GM20431 (cell line): ENCODE measurements around the gene RBP5.

Experiments
- in situ Hi-C: fragments of 300-500 bp; cut with MseI, MboI; formaldehyde crosslinking; loops from one replicate; pipeline ENCODE4 v1.15.0; 2020; ENCODE audit warnings: low sequenced_read_pairs; ENCODE audit not compliant: unreplicated experiment

RBP5 gene

DNA sequence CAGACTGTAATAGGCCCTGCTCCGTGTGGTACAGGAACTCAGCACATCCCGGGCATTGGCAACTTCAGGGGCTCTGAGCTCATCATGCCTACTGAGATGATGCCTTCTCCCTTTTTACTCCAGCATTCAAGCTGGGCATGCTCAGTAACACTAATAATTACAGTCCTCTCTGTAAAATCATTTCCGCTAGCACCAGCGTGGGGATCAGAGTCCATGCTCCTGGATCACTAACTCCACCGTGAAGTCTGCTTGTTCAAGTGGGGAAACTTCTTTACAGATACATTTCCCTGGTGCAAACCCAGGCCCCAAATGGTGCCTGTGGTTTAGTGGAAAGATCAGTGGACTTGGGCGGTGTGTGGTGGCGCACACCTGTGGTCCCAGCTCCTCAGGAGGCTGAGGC, 18.2 kb upstream of the RBP5 start:
- in situ Hi-C loops = no loop called here

DNA sequence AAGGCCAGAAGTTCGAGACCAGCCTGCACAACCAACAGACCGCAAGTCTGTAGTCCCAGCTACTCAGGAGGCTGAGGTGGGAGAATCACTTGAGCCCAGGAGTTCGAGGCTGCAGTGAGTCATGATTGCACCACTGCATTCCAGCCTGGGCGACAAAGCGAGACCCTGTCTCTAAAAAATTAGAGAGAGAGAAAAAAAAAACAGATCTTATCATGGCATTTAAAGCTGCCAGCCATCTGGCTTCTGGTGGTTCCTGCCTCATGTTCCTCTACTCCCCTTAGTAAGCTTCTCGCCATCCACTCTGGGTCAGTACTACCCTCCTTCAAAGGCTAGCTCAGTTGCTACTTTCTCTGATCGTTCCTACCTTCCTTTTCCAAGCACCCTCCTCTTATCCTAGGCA, 17.5 kb upstream of the RBP5 start:
- in situ Hi-C loops = no loop called here

GRCh38 chr12:7145671-7146070, 17.0 kb upstream of the RBP5 start:
- in situ Hi-C loops = no loop called here

GRCh38 chr12:7144414-7145120, 15.9 kb upstream of the RBP5 start:
- in situ Hi-C loops = no loop called here

DNA sequence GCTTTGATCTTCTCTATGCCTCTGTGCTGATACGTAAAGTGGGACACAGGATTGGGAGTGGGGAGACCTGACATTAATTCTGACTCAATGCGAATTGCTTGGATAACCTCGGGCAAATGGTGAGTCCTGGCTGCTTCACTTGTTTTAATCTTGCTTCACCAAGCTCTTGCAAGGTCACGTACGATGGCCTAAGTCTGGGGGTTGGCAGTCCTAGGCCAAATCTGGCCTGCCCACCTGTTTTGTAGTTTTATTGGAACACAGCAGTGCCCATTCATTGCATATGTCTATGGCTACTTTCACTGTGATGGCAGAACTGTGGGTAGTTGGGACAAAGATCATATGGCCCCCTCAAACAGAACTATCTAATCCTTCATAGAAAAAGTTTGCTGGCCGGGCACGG, 14.9 kb upstream of the RBP5 start:
- in situ Hi-C loops = no loop called here

GRCh38 chr12:7142809-7143465, 14.2 kb upstream of the RBP5 start:
- in situ Hi-C loops = no loop called here

GRCh38 chr12:7142056-7142644, 13.5 kb upstream of the RBP5 start:
- in situ Hi-C loops = no loop called here

DNA sequence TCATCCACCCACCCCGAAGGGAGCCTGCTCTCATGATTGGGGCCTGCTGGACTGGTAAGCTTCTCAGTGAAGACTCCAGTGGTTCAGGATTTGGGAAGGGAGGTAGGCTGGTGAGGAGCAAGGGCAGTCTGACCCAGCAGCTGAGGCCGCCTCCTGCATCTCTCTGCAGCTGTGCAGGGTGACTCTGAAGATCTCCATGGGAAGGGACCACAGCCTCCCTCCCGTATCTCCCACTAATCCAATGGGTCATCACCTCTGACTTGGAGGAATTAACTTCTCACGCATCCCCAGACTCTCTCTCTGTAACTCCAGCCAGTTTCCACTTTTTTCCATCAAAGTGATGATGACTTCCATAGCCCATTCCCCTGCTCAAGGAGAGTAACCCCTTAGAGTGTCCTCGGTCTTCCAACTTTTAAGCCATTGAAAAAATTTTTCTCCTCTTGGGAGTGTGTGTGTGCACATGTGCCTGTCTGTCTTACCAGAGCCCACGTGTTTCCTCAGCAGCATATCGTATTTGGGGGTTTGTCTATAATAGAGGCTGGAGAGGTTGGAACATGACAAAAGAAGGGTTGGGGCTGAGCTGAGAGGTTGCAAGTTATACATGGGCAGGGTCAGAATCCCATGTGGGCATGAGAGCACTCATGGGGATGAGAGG, 12.8 kb upstream of the RBP5 start:
- in situ Hi-C loops = no loop called here

DNA sequence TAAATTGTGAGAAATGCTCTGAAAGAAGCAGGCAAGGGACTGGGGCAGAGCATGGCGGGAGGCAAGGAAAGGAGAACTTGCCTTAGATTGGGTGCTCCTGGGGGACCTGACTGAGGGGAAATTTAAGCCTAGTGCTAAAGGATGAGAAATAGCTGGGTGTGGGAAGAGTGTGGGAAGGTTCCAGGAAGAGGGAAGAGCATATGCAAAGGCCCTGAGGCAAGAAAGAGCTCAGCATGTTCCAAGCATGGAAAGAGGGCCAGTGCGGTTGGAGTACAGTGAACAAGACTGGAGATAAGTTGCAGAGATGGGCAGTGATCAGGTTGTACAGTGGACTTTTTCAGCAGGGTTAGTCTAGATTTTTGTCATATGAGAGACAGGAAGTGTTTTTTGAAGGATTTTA, 10.5 kb upstream of the RBP5 start:
- in situ Hi-C loops = no loop called here

DNA sequence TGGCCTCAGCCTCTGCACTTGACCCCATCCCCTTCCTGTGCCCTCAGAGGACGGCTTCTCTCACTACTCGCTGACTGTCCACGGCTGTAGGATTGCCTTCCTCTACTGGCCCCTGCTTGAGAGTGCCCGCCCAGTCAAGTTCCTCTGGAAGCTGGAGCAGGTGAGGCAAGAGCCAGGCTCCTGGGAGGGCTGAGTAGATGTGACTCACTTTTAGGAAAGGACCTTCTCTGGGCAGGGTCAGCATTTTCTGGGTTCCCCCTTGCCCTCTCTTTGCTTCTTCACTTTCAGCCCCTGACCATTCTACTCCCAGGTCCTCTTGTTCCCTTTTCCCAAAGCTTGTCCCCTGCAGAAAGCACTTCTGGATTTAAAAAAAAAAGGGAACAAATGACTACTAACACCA, 9.2 kb upstream of the RBP5 start:
- in situ Hi-C loops = no loop called here

- in situ Hi-C loops = no loop called here
Measured at GRCh38 chr12:7136676-7137075, 8.0 kb upstream of the RBP5 start.

DNA sequence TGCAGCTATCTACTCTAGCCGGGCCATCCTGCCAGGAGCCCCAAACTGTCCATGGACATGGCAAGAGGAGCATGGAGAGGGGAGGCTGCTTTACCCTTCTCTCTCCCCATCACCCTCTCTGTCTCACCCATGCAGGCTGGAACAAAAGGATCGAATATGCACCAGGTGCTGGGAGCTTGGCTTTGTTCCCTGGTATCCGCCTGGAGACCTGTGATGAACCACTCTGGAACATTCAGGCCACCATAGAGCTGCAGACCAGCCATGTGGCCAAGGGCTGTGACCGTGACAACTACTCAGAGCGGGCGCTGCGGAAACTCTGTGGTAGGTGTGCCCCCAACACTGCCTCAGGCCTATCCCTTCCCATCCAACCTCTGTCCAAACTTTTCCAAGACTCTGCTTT, 7.4 kb upstream of the RBP5 start:
- in situ Hi-C loops = no loop called here

GRCh38 chr12:7134396-7135166, 5.9 kb upstream of the RBP5 start:
- in situ Hi-C loops = no loop called here

GRCh38 chr12:7131502-7131866, 2.8 kb upstream of the RBP5 start:
- in situ Hi-C loops = no loop called here

DNA sequence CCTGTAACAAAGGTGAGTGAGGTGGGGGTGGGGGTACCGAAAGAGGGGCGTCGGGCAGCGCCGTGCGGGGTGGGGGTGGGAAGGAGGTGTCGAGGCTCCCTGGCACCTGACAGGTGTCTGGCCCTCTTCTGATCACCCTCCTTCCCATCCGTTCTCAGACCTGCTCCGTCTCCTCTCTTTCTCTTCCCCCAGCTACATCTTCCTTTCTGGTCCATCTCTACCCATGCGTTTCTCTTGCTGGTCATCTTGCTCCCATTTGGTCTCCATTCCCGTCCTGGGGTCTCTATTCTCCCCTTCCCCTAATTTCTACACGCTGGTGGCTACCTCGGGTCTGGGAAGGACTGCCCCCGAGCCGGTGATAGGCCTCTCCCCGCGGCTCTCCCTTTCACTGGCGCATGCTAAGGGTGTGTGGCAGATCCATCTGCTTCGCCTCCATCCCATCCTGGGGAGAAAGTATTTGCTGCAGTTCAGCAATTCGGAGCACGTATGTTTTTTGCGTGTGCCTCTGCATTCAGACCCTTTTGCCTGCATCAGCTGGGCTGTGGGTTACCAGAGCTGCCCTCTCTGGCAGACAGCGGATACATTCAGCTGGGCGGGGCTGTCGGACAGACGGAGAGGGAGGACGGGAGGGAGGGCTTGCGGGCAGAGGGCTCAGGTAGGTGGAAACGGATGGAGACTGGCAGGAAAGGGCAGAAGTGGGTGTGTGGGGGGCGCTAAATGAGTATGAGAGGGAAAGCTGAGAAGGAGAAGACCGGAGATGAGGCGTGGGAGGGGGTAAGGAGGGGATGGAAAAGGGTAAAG, 2.2 kb upstream of the RBP5 start:
- in situ Hi-C loops = no loop called here

GRCh38 chr12:7129872-7130691, 1.4 kb upstream of the RBP5 start, which contains the start of gene CLSTN3:
Gene CLSTN3, plus strand, starts transcription at chr12:7130371. Its CDS starts 278 bp downstream, at chr12:7130649.
- in situ Hi-C loops = no loop called here

DNA sequence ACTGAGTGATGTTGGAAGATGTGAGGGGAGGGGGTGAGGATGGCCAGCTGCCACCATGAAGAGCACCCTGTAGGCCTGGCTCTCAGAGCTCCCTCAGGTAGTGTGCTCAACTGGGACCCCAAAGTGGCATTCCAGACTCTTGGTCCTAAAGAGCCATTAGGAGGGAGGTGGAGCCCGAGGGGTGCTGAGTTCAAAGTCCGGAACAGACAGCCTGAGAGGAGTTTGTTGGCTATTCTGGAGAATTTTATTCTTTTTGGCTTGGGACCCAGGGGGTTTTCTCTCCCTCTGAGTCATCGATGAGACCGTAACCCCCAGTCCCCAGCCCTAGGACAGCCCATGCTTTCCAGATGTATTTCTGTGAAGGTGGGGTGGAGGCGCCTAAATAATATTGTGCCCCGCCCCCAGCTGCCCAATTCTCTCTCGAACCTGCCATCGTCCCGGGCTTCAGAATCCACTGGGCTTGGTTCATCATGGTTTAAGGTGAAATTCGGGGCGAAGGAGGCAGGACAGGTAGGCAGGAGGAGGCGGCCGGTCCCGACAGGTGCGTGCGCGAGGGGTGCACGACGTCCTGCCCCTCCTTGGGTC, 690 bp upstream of the RBP5 start:
- in situ Hi-C loops = no loop called here

DNA sequence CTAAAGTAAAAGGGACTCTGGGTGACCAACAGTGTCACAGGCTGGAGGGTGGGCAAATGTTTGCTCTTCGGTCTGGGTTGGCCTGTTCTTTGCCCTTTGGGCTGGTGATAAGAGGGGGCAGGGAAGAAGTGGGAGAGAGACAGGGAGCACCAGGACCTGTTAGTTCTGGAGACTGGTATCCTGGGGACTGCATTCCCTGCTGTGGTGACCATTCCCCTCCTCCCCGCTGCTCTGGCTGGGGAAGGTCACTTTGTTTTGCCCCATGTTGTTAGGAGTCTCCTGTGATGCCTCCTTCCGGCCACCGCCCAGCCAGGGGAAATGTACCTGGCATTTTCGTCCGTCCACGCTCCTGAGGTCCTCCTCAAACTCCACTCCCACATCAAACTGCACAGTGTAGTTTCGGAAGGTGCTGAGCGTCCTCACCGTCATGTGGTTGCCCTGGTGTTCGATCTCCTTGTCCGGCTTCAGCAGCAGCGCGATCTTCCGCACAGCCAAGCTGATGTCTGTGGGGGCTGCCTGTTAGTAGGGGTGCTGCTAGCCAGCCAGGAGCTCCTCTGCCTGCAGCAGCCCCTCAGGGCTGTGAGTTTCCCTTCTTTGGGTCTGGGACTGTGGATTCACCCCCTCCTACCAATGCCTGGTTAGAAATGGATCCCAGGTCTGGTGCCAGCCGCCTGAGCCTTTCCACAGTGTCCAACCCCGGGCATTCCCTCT, 618 bp downstream of the RBP5 start:
- in situ Hi-C loops = no loop called here
